ENCODE data around the gene RAD51D. TPM values are rescaled to one million over a fixed set of nuclear protein-coding genes. Genes with fewer than 3 reads are reported as not detected.

The RAD51D gene
- polyA plus RNA-seq, 1 donor (not counting 4 experiments of a cell fraction or from before 2014, with no cell fraction given): 4.9 TPM

DNA sequence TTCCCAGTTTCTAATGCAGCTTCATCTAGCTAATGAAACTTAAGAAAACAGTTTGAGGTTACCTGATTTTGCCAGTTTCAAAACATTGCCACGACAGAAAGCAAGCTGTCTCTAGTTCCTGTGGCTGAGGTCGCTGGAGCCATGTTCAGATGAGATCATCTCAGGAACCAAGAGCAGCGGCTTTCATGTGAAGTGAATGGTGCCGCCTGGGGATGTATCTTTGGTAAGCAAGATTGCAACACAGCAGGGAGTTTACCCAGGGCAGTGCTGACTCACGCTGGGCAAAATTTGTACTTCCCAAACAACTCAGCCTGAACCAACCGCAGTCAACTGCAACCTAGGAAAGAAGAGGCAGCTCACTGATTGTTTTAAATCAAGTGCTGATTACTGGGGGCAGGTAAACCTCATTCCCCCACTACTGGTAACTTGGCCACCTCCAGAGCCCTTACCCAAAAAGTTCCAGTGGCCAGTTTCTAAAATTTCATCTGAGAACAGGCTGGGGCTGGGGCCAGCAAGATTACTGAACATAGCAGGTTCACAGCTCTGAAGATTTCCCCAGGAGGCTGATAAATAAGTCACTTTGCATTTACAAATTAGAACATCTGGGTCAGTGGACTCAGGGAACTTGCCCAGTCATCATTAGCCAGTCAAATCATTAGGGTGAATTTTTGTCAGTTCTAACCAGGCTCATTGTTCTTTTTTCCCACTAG lies 56.0 kb downstream of the RAD51D start, which contains the start of gene RFFL:
TSS of gene RFFL (minus strand) at position 194 of the 710 bp plus-strand sequence. CDS start 37,154 bp downstream, outside the sequence.
- Histone ChIP-seq H3K27me3 (ENCODE audit: control insufficient read depth, extremely low read depth, insufficient read depth, low read length) (no peaks in the 10 kb centered on the region), H3K9me1 (ENCODE audit: control insufficient read depth, extremely low read depth, insufficient read depth, low read length) (no peaks in the 10 kb centered on the region), H3K79me2 (ENCODE audit: control insufficient read depth, insufficient read depth, low read length) (peaks cover 4% of the 10 kb centered on the region), H3K36me3 (ENCODE audit: control insufficient read depth in 2 of 2, extremely low read depth in 1 of 2, insufficient read depth in 2 of 2, low read length in 2 of 2) (peaks cover 3 to 4% of the 10 kb centered on the region in 2 experiments), H2AFZ (ENCODE audit: control insufficient read depth, low read length) (no peak within 1 kb of the TSS), H3K27ac (ENCODE audit: control insufficient read depth, insufficient read depth, low read length) (peak within 1 kb of the TSS; percentile 90), H4K20me1 (ENCODE audit: control insufficient read depth, extremely low read depth, insufficient read depth, low read length) (no peaks in the 10 kb centered on the region), H3K9me3 (ENCODE audit: control insufficient read depth, low read depth, low read length) (no peaks in the 10 kb centered on the region), H3K4me2 (ENCODE audit: control insufficient read depth, extremely low read depth, insufficient read depth, low read depth, low read length) (peak within 1 kb of the TSS; percentile 55), H3K9ac (ENCODE audit: control insufficient read depth, extremely low read depth, insufficient read depth, low read length) (peak within 1 kb of the TSS; percentile 64), H3K4me3 (ENCODE audit: control insufficient read depth in 2 of 3, extremely low read depth in 1 of 3, insufficient read depth in 2 of 3, low read depth in 1 of 3, low read length in 3 of 3) (peak within 1 kb of the TSS in 2 of 3 experiments; percentile 1 to 32), H3K4me1 (ENCODE audit: control insufficient read depth, extremely low read depth, insufficient read depth, low read length) (peaks cover 27% of the 10 kb centered on the region)
- dilution Hi-C loops (cut with MboI; ENCODE audit: extremely low pct_ligation_motif_present, low sequenced_read_pairs): no loop called here
- TF ChIP-seq EZH2 (IDR thresholded peaks at IDR 0.05; ENCODE audit: low read length): no peak
- TF ChIP-seq, protein P1, sequence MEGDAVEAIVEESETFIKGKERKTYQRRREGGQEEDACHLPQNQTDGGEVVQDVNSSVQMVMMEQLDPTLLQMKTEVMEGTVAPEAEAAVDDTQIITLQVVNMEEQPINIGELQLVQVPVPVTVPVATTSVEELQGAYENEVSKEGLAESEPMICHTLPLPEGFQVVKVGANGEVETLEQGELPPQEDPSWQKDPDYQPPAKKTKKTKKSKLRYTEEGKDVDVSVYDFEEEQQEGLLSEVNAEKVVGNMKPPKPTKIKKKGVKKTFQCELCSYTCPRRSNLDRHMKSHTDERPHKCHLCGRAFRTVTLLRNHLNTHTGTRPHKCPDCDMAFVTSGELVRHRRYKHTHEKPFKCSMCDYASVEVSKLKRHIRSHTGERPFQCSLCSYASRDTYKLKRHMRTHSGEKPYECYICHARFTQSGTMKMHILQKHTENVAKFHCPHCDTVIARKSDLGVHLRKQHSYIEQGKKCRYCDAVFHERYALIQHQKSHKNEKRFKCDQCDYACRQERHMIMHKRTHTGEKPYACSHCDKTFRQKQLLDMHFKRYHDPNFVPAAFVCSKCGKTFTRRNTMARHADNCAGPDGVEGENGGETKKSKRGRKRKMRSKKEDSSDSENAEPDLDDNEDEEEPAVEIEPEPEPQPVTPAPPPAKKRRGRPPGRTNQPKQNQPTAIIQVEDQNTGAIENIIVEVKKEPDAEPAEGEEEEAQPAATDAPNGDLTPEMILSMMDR (optimal IDR thresholded peaks at IDR 0.05 in 1 of 3, IDR thresholded peaks at IDR 0.05 in 1 of 3, conservative IDR thresholded peaks at IDR 0.05 in 1 of 3; ENCODE audit: extremely low read depth in 1 of 3, insufficient read depth in 2 of 3, low read length in 3 of 3): peak in 1 of 3 experiments; percentile 51
- DNase-seq (ENCODE audit: low read depth, low spot score) (peak; percentile 87), FAIRE-seq (peak; percentile 93)

DNA sequence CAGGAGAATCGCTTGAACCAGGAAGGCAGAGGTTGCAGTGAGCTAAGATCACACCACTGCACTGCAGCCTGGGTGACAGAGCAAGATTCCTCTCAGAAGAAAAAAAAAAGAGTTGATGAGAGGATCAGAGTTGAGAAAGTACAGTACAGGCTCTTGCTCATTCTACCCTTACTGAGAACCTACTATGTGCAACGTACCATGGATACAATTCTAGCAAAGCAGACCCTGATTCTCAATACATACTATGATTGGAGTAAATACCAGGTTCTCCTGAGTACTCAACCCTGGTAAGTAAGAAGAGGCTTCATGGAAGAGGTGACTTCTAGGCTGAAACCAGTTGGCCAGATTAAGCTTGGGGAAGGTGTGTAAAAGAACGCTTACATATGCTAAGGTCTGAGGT lies 57.4 kb downstream of the RAD51D start:
- Histone ChIP-seq H3K4me3 (ENCODE audit: control insufficient read depth in 2 of 3, extremely low read depth in 1 of 3, insufficient read depth in 2 of 3, low read depth in 1 of 3, low read length in 3 of 3) (no peak overlapping the region), H3K79me2 (ENCODE audit: control insufficient read depth, insufficient read depth, low read length) (peaks cover 7% of the 10 kb centered on the region), H3K27me3 (ENCODE audit: control insufficient read depth, extremely low read depth, insufficient read depth, low read length) (no peaks in the 10 kb centered on the region), H3K27ac (ENCODE audit: control insufficient read depth, insufficient read depth, low read length) (peak overlapping the region; percentile 90), H3K9me3 (ENCODE audit: control insufficient read depth, low read depth, low read length) (no peaks in the 10 kb centered on the region), H3K9me1 (ENCODE audit: control insufficient read depth, extremely low read depth, insufficient read depth, low read length) (no peaks in the 10 kb centered on the region), H2AFZ (ENCODE audit: control insufficient read depth, low read length) (no peak overlapping the region), H4K20me1 (ENCODE audit: control insufficient read depth, extremely low read depth, insufficient read depth, low read length) (no peaks in the 10 kb centered on the region), H3K9ac (ENCODE audit: control insufficient read depth, extremely low read depth, insufficient read depth, low read length) (no peak overlapping the region), H3K4me2 (ENCODE audit: control insufficient read depth, extremely low read depth, insufficient read depth, low read depth, low read length) (peak overlapping the region; percentile 55), H3K4me1 (ENCODE audit: control insufficient read depth, extremely low read depth, insufficient read depth, low read length) (peaks cover 37% of the 10 kb centered on the region), H3K36me3 (ENCODE audit: control insufficient read depth in 2 of 2, extremely low read depth in 1 of 2, insufficient read depth in 2 of 2, low read length in 2 of 2) (peaks cover 0 to 3% of the 10 kb centered on the region in 2 experiments)
- DNase-seq (ENCODE audit: low read depth, low spot score) (no peak), FAIRE-seq (no peak)
- TF ChIP-seq EZH2 (IDR thresholded peaks at IDR 0.05; ENCODE audit: low read length): no peak
- TF ChIP-seq, protein P1 (optimal IDR thresholded peaks at IDR 0.05 in 1 of 3, IDR thresholded peaks at IDR 0.05 in 1 of 3, conservative IDR thresholded peaks at IDR 0.05 in 1 of 3; ENCODE audit: extremely low read depth in 1 of 3, insufficient read depth in 2 of 3, low read length in 3 of 3): no peak
- dilution Hi-C loops (cut with MboI; ENCODE audit: extremely low pct_ligation_motif_present, low sequenced_read_pairs): no loop called here

Measured in keratinocyte (primary cell).